Activated gamma-delta T cell treated with anti-CD3 and anti-CD28 coated beads, Interleukin-2, amount 50 U/mL, for 16 hours (primary cell): ENCODE results near the gene LRRC7.

Source experiments
- DNase-seq: peaks from one replicate; pipeline ENCODE4 v3.0.0-alpha.2; 2020; ENCODE audit warnings: low read depth

LRRC7 gene

GRCh38 chr1:69976896-69977295, 409.2 kb downstream of the LRRC7 start:
- DNase-seq: no peak

DNA sequence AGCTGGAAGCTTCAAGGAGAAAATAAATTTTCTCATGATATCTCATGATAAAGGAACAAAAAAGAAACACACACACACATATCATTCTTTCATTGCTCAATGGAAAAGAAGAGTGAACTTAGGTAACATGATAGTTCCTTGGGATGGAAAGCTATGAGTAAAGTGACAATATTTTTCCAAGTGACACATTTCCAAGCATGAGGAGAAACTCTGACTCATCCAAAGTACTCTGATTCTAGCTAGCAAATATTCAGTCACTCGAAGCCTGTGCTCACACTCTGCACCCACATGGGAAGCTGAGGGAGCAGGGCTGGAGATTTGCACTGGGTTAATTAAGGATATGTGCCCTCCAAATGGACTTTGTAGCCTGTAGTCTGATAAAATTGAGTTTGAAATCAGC, 415.3 kb downstream of the LRRC7 start:
- DNase-seq: no peak

- DNase-seq: no peak
These were observed 417.7 kb downstream of the LRRC7 start for GRCh38 chr1:69985376-69985775.

DNA sequence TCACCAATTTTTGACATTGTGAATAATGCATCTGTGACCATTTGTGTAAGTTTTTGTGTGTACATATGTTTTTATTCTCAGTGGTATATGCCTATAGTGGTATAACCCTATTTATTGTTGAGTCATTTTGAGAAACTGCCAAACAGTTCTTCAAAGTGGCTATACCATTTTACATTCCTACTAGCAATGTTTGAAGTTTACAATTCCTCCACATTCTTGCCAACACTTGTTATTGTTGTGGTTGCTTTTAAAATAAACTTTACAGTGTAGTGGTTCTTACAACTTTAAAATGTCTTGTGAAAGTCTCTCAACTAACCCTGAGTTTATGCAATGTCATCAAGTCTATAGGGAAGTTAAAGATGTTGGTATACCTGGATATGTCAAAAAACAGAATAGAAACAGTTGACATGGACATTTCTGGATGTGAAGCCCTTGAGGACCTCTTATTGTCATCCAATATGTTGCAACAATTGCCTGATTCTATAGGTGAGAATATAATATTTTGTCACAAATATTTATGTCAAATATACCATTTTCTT, 418.2 kb downstream of the LRRC7 start:
- DNase-seq: no peak

DNA sequence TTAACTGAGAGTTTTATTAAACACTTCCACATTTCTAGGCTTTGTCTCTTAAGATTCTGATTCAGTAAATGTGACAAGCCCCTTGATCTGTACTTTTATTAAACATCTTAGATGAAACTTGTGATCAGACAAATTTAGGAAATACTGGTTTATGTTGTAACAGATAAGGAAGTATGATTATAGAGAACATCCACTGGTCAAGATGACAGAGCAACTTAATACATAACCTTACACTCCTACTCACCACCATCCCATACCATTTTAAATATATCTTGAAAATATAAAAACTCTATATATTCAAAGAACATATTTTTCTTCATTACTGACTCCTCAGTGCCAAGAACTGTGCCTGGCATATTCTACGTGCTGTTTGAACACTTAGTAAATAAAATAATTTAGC, 420.2 kb downstream of the LRRC7 start:
- DNase-seq: no peak

DNA sequence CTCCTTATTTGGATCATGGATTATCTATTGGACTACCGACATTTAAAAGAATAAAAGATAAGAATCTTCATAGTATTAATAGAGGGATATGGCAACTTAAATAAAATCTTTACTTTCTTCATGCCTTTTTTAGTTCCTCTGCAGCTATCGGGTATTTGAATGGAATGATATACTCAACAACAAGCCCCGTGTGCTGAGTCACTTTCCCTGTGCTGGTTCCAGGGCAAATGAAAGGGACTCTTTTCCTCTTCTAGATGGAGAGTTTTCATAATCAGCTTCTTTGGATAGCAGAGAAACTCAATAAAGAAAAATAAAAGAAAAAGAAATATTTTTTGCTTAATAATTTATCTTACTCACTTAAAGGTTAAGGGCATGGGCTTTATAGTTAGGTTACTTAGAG, 423.9 kb downstream of the LRRC7 start:
- DNase-seq: no peak

DNA sequence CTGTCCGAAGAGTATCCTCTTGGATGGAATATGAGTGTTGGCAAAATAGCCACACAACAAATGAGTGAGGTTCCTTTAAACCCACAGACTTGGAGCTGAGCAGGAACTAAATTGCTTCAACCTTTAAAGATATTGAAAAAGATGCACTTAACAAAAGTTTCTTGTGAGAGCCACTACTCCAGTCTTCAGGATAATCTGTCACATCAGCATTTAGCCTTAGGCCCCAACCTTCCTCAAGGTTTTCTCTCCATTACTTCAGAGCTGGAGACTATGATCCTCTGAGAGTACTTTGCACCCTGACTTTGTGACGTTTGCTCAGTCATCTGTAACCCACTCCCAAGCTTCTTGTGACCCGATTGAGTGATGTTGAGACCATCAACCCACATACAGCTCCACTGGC, 424.9 kb downstream of the LRRC7 start:
- no peak for DNase-seq

DNA sequence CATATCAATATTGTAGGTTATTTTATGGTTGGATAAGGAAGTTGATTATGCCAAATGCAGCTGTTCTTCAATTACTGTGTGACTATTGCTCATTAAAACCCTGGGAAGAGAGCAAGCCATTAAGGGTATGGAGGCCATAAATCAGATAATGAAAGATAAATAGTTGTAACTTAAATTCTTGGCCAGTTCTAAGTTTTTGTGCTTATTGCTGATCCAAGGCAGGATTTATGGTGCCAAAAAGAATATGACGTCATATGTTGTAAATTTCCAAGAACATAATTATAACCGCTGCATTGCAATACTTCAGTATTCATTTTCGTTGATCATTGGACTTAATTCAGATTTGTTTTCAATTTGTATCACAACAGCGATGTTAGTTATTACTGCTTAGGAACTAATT, 426.1 kb downstream of the LRRC7 start:
- DNase-seq: no peak

DNA sequence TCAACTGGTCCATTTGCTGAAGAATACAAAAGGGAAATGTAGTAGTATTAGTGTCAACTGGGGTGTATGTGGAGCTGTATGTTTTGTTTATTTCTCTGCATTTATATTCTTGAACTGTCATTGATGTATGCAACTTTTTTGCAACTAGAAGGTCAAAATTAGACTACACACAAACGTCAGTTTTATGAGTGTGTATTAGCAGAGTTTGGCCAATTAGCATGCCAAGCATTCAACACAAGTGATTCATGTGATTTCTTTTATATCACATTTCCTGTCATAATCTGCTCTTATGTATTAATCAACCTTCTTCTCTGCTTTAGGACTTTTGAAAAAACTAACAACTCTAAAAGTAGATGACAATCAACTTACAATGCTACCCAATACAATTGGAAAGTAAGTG, 426.5 kb downstream of the LRRC7 start:
- no peak for DNase-seq

DNA sequence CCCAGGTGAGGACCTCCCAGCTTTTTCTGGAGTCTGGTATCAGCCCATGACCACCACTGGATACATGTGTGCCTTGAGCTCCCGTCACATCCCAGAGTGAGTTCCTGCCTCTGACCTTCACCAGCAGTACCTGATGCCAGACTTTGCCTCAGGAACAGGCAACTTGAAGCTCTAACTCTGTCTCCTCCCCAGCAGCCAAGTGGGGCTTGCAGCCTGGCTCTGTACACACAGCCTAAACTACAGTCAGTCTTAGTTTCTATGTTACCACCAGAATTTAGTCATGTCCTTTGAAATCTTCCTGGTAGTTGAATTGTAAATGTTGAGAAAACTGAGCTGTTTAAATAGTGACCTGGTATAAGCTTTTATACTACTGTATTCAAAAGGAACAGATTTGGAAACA, 431.1 kb downstream of the LRRC7 start:
- DNase-seq: no peak

GRCh38 chr1:70003211-70003908, 435.6 kb downstream of the LRRC7 start:
- no peak for DNase-seq

DNA sequence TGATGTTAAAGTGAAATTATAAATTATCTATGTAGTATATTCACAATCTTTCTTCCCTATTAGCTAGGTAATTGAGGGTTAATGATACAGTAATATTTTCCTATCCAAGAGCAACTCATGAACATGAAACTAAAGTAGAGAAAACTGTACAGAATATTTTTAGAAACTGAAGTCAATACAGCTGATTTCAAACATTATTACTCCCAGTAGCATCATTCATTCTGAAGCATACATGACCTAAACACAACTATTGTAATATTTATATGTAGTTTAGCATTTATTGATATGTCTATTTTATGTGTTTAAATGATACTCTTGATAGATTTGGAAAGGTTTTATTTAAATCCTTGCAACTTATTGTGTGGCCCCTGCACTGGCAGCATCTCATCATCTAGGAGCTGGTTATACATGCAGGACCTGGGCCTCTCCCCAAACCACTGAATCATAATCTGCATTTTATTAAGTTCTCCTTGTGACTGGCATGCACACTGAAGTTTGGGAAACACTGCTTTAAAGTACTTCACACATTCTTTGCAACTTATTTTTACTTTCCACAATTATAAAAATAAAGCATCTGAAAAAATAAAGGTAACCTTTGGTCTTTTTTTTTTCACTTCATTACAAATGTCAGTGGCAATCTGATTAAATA, 437.8 kb downstream of the LRRC7 start:
- DNase-seq: no peak

- no peak for DNase-seq
These were observed 440.9 kb downstream of the LRRC7 start for GRCh38 chr1:70008660-70009059.

- no peak for DNase-seq
These were observed 450.0 kb downstream of the LRRC7 start for GRCh38 chr1:70017770-70018169.

- DNase-seq: no peak
These were observed 456.6 kb downstream of the LRRC7 start for GRCh38 chr1:70024272-70024671.

- no peak for DNase-seq
These were observed 457.3 kb downstream of the LRRC7 start for GRCh38 chr1:70025052-70025451.

GRCh38 chr1:70025846-70026245, 458.1 kb downstream of the LRRC7 start:
- DNase-seq: no peak

DNA sequence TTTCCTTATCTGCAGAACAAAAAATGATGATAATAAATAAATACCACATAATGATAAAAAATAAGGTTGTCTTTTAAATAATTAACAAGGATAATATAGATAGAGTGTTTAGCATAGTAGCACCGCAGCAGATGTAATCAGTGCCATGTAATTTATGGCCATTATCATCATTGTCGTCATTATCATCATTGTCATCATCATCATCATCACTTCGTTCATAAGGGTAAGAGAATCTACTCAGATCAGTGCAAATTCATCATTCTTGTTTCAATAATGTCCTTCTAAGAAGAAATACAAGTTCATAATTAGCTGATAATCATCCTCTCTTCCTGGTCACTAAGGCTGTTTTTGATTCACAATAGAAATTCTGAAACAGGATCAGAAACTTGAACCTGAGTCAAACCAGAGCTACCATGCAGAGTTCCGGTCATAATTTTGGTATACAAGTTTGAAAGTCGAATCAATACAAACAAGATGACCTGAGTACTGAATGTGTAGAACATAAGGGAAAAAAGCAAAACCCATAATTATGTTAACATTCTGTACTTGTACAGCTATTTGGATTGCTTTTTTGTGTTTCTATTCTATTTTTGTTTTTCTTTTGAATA, 465.6 kb downstream of the LRRC7 start:
- no peak for DNase-seq

- no peak for DNase-seq
These were observed 466.2 kb downstream of the LRRC7 start for GRCh38 chr1:70033936-70034335.

DNA sequence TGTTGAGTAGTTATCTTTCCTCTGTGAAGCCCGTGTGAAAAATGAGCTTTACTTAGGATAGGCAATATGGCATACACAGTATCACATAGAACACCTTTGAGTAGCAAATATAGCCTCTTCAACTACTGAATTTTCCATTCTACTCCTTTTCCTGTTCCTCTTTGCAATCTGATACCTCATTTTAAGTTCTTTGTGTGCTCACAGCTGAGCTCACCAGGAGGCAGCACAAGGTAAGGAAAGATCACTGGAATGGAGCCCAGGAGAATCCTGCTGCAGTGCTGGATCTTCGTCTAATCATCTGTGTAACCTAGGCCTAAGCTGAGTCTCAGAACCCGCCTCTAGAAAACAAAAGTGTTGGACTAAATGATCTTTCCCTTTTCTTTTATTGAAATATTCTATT, 466.7 kb downstream of the LRRC7 start:
- DNase-seq: no peak

- DNase-seq: no peak
These were observed 470.3 kb downstream of the LRRC7 start for GRCh38 chr1:70038025-70038424.

DNA sequence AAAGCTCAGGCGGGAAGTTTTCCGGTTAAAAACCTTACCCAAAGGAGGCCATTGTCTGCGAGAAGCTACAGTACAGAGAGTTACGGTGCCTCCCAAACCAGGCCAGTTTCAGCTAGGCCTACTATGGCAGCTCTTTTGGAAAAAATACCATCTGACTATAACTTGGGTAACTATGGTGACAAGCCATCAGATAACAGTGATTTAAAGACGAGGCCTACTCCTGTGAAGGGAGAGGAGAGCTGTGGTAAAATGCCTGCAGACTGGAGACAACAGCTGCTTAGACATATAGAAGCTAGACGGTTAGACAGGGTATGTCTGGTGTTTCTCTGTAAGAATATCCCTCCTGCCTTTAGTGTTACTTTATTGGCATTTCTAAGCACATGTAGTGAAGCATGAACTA, 471.8 kb downstream of the LRRC7 start:
- no peak for DNase-seq

DNA sequence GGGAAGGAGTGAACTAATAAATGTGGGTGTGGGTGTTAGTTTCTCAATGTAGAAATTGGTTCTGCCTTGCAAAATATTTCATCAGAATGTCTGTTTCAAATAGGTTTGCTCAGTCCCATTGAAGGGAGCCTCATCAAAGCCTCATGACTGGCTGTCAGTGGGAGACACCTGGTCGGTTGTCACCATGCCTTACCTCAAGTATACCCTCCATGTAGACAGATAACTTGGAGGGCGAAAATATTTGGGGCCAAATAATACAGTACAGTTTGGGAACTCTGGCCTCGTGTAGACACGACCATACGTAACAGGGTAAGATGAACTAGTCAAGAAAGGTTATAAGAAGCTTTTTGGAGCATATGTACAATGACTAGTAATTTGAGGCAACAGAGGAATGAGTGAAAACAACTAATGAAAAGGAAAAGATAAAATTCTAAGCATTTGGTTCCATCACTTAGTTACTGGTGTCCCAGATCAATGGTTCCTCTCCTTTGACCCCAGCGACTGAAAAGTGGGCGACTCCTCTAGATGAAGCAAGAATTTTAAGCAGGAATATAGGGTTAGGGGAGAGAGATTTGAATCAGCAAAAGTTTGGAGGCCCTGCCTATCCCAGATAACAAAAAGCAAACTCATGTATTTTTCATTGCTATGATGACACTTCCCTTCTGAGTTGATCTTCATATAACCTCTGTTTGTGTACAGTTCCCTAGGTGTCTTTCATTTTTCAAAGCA, 473.8 kb downstream of the LRRC7 start:
- DNase-seq: no peak
